ENCODE measurements around the gene GABPA.

GRCh38 chr21:25701529-25701928 is 33.2 kb upstream of the GABPA start:
- TF ChIP-seq CTCF (IDR thresholded peaks at IDR 0.05): no peak
- TF ChIP-seq POLR2A (IDR thresholded peaks at IDR 0.05): no peak
- TF ChIP-seq POLR2AphosphoS5 (IDR thresholded peaks at IDR 0.05; ENCODE audit: insufficient read depth in 1 of 2, low read depth in 1 of 2): no peak

Measured in vagina (tissue), 2 donors.